H9 (cell line): ENCODE data around the gene EFL1. TPM values are rescaled to one million over a fixed set of nuclear protein-coding genes. Genes with fewer than 3 reads are reported as not detected.
"Not testable (repeated sequence)": the region's sequence is repeated elsewhere in the genome, so short reads cannot be mapped to it uniquely, and the experiment has no call there.

Experiments
- DNase-seq: peaks from one replicate; pipeline ENCODE4 v3.0.0-alpha.2; 2017
- H2AFZ ChIP-seq: one replicate; pipeline ENCODE4 v1.6.1; 2013; ENCODE audit warnings: mild to moderate bottlenecking, low read length, control low read depth, moderate library complexity
- H2AK5ac ChIP-seq: 2 replicates; pipeline ENCODE4 v1.6.1; 2013; ENCODE audit warnings: low read length, control low read depth, mixed read lengths; ENCODE audit not compliant: insufficient read length
- H2BK120ac ChIP-seq: one replicate; pipeline ENCODE4 v1.6.1; 2013; ENCODE audit warnings: low read depth, mild to moderate bottlenecking, low read length, control low read depth, inconsistent platforms; ENCODE audit not compliant: poor library complexity, severe bottlenecking
- H2BK12ac ChIP-seq: 2 replicates; pipeline ENCODE4 v1.6.1; 2013; ENCODE audit warnings: low read length, control low read depth, mixed read lengths, low read depth; ENCODE audit not compliant: insufficient read length
- H2BK15ac ChIP-seq: 2 replicates; pipeline ENCODE4 v1.6.1; 2013; ENCODE audit warnings: low read depth, low read length, control low read depth
- H2BK20ac ChIP-seq: one replicate; pipeline ENCODE4 v1.6.1; 2013; ENCODE audit warnings: low read depth, mild to moderate bottlenecking, low read length, control low read depth, inconsistent platforms; ENCODE audit not compliant: poor library complexity, severe bottlenecking
- H2BK5ac ChIP-seq: 2 replicates; pipeline ENCODE4 v1.6.1; 2013; ENCODE audit warnings: low read length, control low read depth, mixed read lengths; ENCODE audit not compliant: insufficient read length
- H3K14ac ChIP-seq: 2 replicates; pipeline ENCODE4 v1.6.1; 2013; ENCODE audit warnings: low read length, control low read depth; ENCODE audit not compliant: insufficient read depth
- H3K18ac ChIP-seq: 2 replicates; pipeline ENCODE4 v1.6.1; 2013; ENCODE audit warnings: low read depth, mild to moderate bottlenecking, mixed read lengths, low read length, control low read depth; ENCODE audit not compliant: insufficient read length
- H3K23ac ChIP-seq: 2 replicates; pipeline ENCODE4 v1.6.1; 2013; ENCODE audit warnings: low read length, control low read depth, mixed read lengths, low read depth; ENCODE audit not compliant: insufficient read length
- H3K23me2 ChIP-seq: 2 replicates; pipeline ENCODE4 v1.6.1; 2013; ENCODE audit warnings: low read depth, mild to moderate bottlenecking, mixed read lengths, low read length, control low read depth; ENCODE audit not compliant: insufficient read length, poor library complexity, severe bottlenecking
- H3K27ac ChIP-seq: 2 replicates; pipeline ENCODE4 v1.5.1; 2013; ENCODE audit warnings: low read length, control low read depth, mixed read lengths, low read depth; ENCODE audit not compliant: insufficient read length
- H3K27me3 ChIP-seq: 2 replicates; pipeline ENCODE4 v1.6.1; 2013; ENCODE audit warnings: low read length, control low read depth, inconsistent platforms; ENCODE audit not compliant: insufficient read depth
- H3K4ac ChIP-seq: 2 replicates; pipeline ENCODE4 v1.6.1; 2013; ENCODE audit warnings: low read depth, mild to moderate bottlenecking, control low read depth, inconsistent platforms, low read length, moderate library complexity
- H3K4me1 ChIP-seq: 2 replicates; pipeline ENCODE4 v1.6.1; 2013; ENCODE audit warnings: low read length, control low read depth, inconsistent platforms; ENCODE audit not compliant: insufficient read depth
- H3K4me2 ChIP-seq: 2 replicates; pipeline ENCODE4 v1.6.1; 2013; ENCODE audit warnings: low read length, control low read depth, mixed read lengths; ENCODE audit not compliant: insufficient read length, insufficient read depth
- H3K56ac ChIP-seq: 2 replicates; pipeline ENCODE4 v1.6.1; 2013; ENCODE audit warnings: low read depth, mild to moderate bottlenecking, mixed read lengths, low read length, control low read depth; ENCODE audit not compliant: insufficient read length
- H3K79me1 ChIP-seq: 2 replicates; pipeline ENCODE4 v1.6.1; 2013; ENCODE audit warnings: low read depth, mild to moderate bottlenecking, moderate library complexity, low read length, control low read depth, inconsistent platforms; ENCODE audit not compliant: insufficient read depth, poor library complexity, severe bottlenecking
- H3K79me2 ChIP-seq: 2 replicates; pipeline ENCODE4 v1.6.1; 2013; ENCODE audit warnings: low read length, control low read depth, inconsistent platforms; ENCODE audit not compliant: insufficient read depth
- H3K9ac ChIP-seq: 2 replicates; pipeline ENCODE4 v1.6.1; 2013; ENCODE audit warnings: low read length, control low read depth, mixed read lengths; ENCODE audit not compliant: insufficient read length; ENCODE audit errors: extremely low read depth
- H3K9me3 ChIP-seq: one replicate; pipeline ENCODE4 v1.6.1; 2013; ENCODE audit warnings: low read depth, low read length, inconsistent platforms; ENCODE audit not compliant: control insufficient read depth
- H3T11ph ChIP-seq: one replicate; pipeline ENCODE4 v1.6.1; 2013; ENCODE audit warnings: mild to moderate bottlenecking, low read length, control low read depth, inconsistent platforms
- H4K20me1 ChIP-seq: one replicate; pipeline ENCODE4 v1.6.1; 2013; ENCODE audit not compliant: control insufficient read depth, insufficient read length, insufficient read depth
- H4K5ac ChIP-seq: 2 replicates; pipeline ENCODE4 v1.6.1; 2013; ENCODE audit warnings: low read depth, mild to moderate bottlenecking, mixed read lengths, low read length, control low read depth; ENCODE audit not compliant: insufficient read length
- H4K8ac ChIP-seq: replicated peaks from 2 replicates; pipeline ENCODE4 v1.6.1; 2013; ENCODE audit warnings: low read length, control low read depth, mixed read lengths, low read depth; ENCODE audit not compliant: insufficient read length
- H4K91ac ChIP-seq: 2 replicates; pipeline ENCODE4 v1.6.1; 2013; ENCODE audit warnings: low read depth, mild to moderate bottlenecking, moderate library complexity, mixed read lengths, low read length, control low read depth; ENCODE audit not compliant: insufficient read length
- H3K27ac Mint-ChIP-seq, 3 experiments: 2 replicates in 2 of 3; 3 replicates in 1 of 3; pipeline ENCODE4 v1.8.0; 2020 to 2021; ENCODE audit warnings: mixed read lengths in 3 of 3, mild to moderate bottlenecking in 1 of 3, moderate library complexity in 1 of 3
- H3K27me3 Mint-ChIP-seq: 2 replicates; pipeline ENCODE4 v1.8.0; 2021; ENCODE audit warnings: low read depth, mild to moderate bottlenecking, moderate library complexity, mixed read lengths
- H3K36me3 Mint-ChIP-seq, 3 experiments: 2 replicates in 2 of 3; 3 replicates in 1 of 3; pipeline ENCODE4 v1.8.0; 2020 to 2021; ENCODE audit warnings: low read depth in 3 of 3, mixed read lengths in 3 of 3; ENCODE audit not compliant: insufficient read depth in 1 of 3
- H3K4me1 Mint-ChIP-seq, 2 experiments: 2 replicates each; pipeline ENCODE4 v1.8.0; 2020; ENCODE audit warnings: mixed read lengths in 2 of 2
- H3K4me3 Mint-ChIP-seq, 2 experiments: 2 replicates in 1 of 2; 3 replicates in 1 of 2; pipeline ENCODE4 v1.8.0; 2020 to 2021; ENCODE audit warnings: mild to moderate bottlenecking in 2 of 2, mixed read lengths in 2 of 2, moderate library complexity in 1 of 2
- H3K9me3 Mint-ChIP-seq, 2 experiments: 2 replicates in 1 of 2; 3 replicates in 1 of 2; pipeline ENCODE4 v1.8.0; 2020; ENCODE audit warnings: mild to moderate bottlenecking in 2 of 2, mixed read lengths in 2 of 2, moderate library complexity in 1 of 2
- WGBS: extraction: QIAGEN DNeasy Blood & Tissue Kit; methylation state at CpG from one replicate; pipeline ENCODE4 v1.1.7; 2013; ENCODE audit warnings: missing lambda C conversion rate, low lambda C conversion rate, mixed read lengths; ENCODE audit not compliant: insufficient read length; ENCODE audit errors: extremely low coverage; 5-methylcytosine and 5-hydroxymethylcytosine counted together
- total RNA-seq: library from RNA; stranded (reverse); gene quantifications from 2 replicates; pipeline ENCODE4 v1.2.1, GENCODE V29; 2021
- TF ChIP-seq, protein P1 (sequence below): fragments of 200-600 bp; sonication (generic); conservative IDR thresholded peaks from 3 replicates; pipeline ENCODE4 v1.8.0; 2021; ENCODE audit warnings: antibody characterized with exemption, mild to moderate bottlenecking

Gene EFL1
- total RNA-seq, 1 experiment from 2014 or later, result 29.4 TPM

DNA sequence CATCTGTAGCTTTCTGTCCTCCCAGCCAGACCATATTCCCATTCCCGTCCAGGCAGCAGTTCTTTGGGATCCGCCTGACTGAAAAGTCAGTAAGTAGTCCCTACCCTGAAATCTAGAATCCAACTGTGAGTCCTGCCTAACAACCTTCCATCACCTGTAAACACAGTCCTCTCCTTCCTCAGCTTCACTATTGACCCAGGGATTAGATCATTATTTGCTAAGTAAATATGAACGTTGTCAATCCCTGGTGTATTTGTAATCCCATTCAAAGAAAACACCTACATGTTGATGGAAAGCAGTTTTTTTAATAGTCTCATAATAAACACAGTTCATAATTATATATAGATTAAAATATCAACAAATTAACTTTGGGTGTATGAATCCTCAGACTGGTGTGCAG, 816 bp upstream of the EFL1 start:
- Histone ChIP-seq H3K9ac (no peak overlapping the region), H3K9me3 (no peaks in the 10 kb centered on the region), H2BK12ac (no peak overlapping the region), H4K8ac (no peak overlapping the region), H3K56ac (no peak overlapping the region), H3K23ac (no peak overlapping the region), H3K4me1 (no peaks in the 10 kb centered on the region; the same call in 1 of the 2 replicates), H4K91ac (no peak overlapping the region), H2BK15ac (no peak overlapping the region), H2AFZ (no peak overlapping the region), H3K4me2 (peak overlapping the region; percentile 84), H3K4ac (no peak overlapping the region), H2AK5ac (no peak overlapping the region), H3K79me2 (peaks cover 2% of the 10 kb centered on the region; the same call in 1 of the 2 replicates), H3K27ac (no peak overlapping the region), H2BK5ac (no peak overlapping the region), H4K5ac (no peak overlapping the region), H2BK20ac (no peak overlapping the region), H3K27me3 (no peaks in the 10 kb centered on the region), H3K14ac (no peak overlapping the region), H3T11ph (no peak overlapping the region), H2BK120ac (no peak overlapping the region), H3K79me1 (no peaks in the 10 kb centered on the region), H3K18ac (no peak overlapping the region), H4K20me1 (no peaks in the 10 kb centered on the region), H3K23me2 (peaks cover 3% of the 10 kb centered on the region)
- peaks cover 37 to 41% of the 10 kb centered on the region in 2 experiments for H3K4me1 Mint-ChIP-seq
- no peak for DNase-seq
- peak overlapping the region; percentile 93 to 95 for H3K4me3 Mint-ChIP-seq
- H3K36me3 Mint-ChIP-seq, result peaks cover 0 to 14% (median 5%) of the 10 kb centered on the region in 3 experiments; a peak in 4 of 7 replicates
- H3K27me3 Mint-ChIP-seq, result no peaks in the 10 kb centered on the region
- no peaks in the 10 kb centered on the region for H3K9me3 Mint-ChIP-seq
- peak overlapping the region in 1 of 3 experiments; percentile 95; a peak in 3 of 7 replicates for H3K27ac Mint-ChIP-seq
- no CpG with 5 or more reads among the region's 3 CpGs for WGBS
- TF ChIP-seq, protein P1, sequence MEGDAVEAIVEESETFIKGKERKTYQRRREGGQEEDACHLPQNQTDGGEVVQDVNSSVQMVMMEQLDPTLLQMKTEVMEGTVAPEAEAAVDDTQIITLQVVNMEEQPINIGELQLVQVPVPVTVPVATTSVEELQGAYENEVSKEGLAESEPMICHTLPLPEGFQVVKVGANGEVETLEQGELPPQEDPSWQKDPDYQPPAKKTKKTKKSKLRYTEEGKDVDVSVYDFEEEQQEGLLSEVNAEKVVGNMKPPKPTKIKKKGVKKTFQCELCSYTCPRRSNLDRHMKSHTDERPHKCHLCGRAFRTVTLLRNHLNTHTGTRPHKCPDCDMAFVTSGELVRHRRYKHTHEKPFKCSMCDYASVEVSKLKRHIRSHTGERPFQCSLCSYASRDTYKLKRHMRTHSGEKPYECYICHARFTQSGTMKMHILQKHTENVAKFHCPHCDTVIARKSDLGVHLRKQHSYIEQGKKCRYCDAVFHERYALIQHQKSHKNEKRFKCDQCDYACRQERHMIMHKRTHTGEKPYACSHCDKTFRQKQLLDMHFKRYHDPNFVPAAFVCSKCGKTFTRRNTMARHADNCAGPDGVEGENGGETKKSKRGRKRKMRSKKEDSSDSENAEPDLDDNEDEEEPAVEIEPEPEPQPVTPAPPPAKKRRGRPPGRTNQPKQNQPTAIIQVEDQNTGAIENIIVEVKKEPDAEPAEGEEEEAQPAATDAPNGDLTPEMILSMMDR, result no peak

DNA sequence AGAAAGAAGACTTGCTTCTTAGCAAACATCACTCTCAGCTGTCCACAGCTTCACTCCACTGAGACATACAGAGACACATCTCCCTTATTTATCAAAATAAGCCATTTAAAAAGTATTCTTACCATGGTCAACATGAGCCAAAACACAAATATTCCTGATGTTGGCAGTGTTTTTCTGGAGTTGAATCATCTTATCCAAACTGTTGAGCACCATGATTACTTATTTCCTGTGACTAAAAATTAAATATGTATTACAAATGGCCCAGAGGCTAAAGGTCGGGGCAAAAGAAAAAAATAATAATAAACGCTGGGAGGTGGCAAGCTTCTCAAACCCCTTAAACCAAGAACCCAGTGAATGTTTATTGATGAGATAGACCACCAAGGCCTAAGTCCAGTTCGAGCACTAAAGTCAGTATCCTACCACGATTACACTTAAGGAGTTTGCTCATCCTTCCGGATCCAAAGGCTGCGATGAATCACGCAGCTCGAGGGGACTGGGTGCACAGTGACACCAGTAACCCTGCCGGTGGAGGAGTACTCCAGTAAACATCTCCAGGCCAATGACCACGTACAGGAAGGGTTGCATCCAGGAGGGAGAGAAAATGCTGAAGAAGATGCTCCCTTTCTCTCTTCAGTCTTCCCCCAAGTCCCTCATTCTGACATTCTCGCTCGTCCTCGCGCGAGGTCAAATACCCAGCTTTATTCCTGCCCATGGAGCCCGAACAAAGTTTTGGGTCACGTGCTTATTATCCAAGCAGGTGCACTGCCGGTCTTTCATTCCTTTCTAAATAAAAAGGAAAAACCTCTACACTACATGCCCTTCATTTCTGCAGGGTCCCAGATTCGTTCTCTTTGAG, 740 bp downstream of the EFL1 start:
- not testable (repeated sequence) for H3K14ac ChIP-seq, H3K9me3 Mint-ChIP-seq, H3K4ac ChIP-seq, H4K8ac ChIP-seq, H2BK20ac ChIP-seq, H3K23me2 ChIP-seq, H3K4me1 ChIP-seq, H3K56ac ChIP-seq, H4K20me1 ChIP-seq, H2BK5ac ChIP-seq, H3K79me2 ChIP-seq, H2AFZ ChIP-seq, H2AK5ac ChIP-seq, H2BK12ac ChIP-seq, H2BK120ac ChIP-seq, H3K27ac ChIP-seq, H3K18ac ChIP-seq, H3K27me3 ChIP-seq, H3K27me3 Mint-ChIP-seq, H3T11ph ChIP-seq, H2BK15ac ChIP-seq, H3K9me3 ChIP-seq, H3K79me1 ChIP-seq, DNase-seq, H4K5ac ChIP-seq, H4K91ac ChIP-seq, H3K23ac ChIP-seq
- no CpG with 5 or more reads among the region's 19 CpGs for WGBS
- Mint-ChIP-seq H3K36me3 (peaks cover 4 to 27% (median 15%) of the 10 kb centered on the region in 3 experiments; a peak in 5 of 7 replicates), H3K27ac (peak overlapping the region in 2 of 3 experiments; percentile 33 to 84; a peak in 3 of 7 replicates), H3K4me3 (peak overlapping the region; percentile 93 to 95), H3K4me1 (peaks cover 25 to 27% of the 10 kb centered on the region in 2 experiments)
- Histone ChIP-seq H3K4me2 (peak overlapping the region; percentile 84), H3K9ac (peak overlapping the region; percentile 70)
